SU-DHL-6 (cell line): Measurements from ENCODE around the gene ANKS1B.

Experiments used
- CTCF ChIP-seq: fragments of 200-600 bp; sonication (generic); IDR thresholded peaks from one replicate; pipeline ENCODE4 v1.5.1; 2017; ENCODE audit warnings: antibody characterized with exemption, mild to moderate bottlenecking, low read length, moderate library complexity; ENCODE audit not compliant: insufficient read depth, poor library complexity, severe bottlenecking
- EZH2phosphoT487 ChIP-seq: fragments of 200-600 bp; sonication (generic), shearing (Covaris generic); conservative IDR thresholded peaks from 2 replicates; pipeline ENCODE4 v1.6.1; 2018; ENCODE audit warnings: mild to moderate bottlenecking, antibody characterized with exemption, low read length, moderate library complexity, mixed read lengths

- TF ChIP-seq CTCF (no peak), EZH2phosphoT487 (no peak)
These were observed 11.4 kb upstream of the ANKS1B start for GRCh38 chr12:99996095-99996494.
